Measurements from ENCODE around the gene SCO2.

The SCO2 gene

DNA sequence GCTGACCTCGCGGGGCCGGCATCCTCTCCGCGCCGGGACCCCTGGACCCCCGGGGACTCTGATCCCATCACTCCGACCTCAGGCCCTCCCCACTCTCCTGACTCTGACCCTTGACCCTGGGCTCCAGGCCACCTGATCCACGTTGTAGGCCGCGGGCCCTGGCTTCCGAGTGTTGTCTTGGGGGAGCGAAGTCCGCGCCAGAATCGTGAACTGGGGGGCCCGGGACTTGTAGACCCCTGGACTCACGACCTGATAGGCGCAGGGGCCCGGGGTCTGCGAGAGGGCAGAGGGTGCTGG is 5.1 kb upstream of the SCO2 start:
- peak overlapping the region; percentile 85 for H3K4me2 ChIP-seq (ENCODE audit: low read length)
- no peaks in the 10 kb centered on the region for H3K9me2 ChIP-seq (ENCODE audit: low read depth, low read length)
- no peaks in the 10 kb centered on the region for H3K79me2 ChIP-seq (ENCODE audit: insufficient read depth, low read length)
- H2AFZ ChIP-seq (ENCODE audit: low read length) = no peak overlapping the region
- peak overlapping the region; percentile 83 for H3K9ac ChIP-seq (ENCODE audit: low read length)
- no peaks in the 10 kb centered on the region for H3K36me3 ChIP-seq (ENCODE audit: insufficient read depth, low read length)
- no peaks in the 10 kb centered on the region for H3K9me3 ChIP-seq (ENCODE audit: low read length)
- peak overlapping the region; percentile 59 for H3K27ac ChIP-seq (ENCODE audit: low read depth, low read length, poor library complexity, severe bottlenecking)
- H3K4me3 ChIP-seq (ENCODE audit: low read depth, low read length, poor library complexity, severe bottlenecking) = peak overlapping the region; percentile 80
- TF ChIP-seq EZH2 (IDR thresholded peaks at IDR 0.05; ENCODE audit: borderline replicate concordance, low read length) = no peak
- TF ChIP-seq, protein P1, sequence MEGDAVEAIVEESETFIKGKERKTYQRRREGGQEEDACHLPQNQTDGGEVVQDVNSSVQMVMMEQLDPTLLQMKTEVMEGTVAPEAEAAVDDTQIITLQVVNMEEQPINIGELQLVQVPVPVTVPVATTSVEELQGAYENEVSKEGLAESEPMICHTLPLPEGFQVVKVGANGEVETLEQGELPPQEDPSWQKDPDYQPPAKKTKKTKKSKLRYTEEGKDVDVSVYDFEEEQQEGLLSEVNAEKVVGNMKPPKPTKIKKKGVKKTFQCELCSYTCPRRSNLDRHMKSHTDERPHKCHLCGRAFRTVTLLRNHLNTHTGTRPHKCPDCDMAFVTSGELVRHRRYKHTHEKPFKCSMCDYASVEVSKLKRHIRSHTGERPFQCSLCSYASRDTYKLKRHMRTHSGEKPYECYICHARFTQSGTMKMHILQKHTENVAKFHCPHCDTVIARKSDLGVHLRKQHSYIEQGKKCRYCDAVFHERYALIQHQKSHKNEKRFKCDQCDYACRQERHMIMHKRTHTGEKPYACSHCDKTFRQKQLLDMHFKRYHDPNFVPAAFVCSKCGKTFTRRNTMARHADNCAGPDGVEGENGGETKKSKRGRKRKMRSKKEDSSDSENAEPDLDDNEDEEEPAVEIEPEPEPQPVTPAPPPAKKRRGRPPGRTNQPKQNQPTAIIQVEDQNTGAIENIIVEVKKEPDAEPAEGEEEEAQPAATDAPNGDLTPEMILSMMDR (IDR thresholded peaks at IDR 0.05; ENCODE audit: low read length) = no peak
- H3K4me1 ChIP-seq (ENCODE audit: insufficient read depth, low read length, severe bottlenecking) = peaks cover 63% of the 10 kb centered on the region
- peaks cover 4% of the 10 kb centered on the region; the same call in 1 of the 2 replicates for H3F3A ChIP-seq (ENCODE audit: insufficient read depth, low read length)
- no peaks in the 10 kb centered on the region for H3K27me3 ChIP-seq (ENCODE audit: insufficient read depth, low read length)
- no peaks in the 10 kb centered on the region for H4K20me1 ChIP-seq (ENCODE audit: insufficient read depth, low read length)

DNA sequence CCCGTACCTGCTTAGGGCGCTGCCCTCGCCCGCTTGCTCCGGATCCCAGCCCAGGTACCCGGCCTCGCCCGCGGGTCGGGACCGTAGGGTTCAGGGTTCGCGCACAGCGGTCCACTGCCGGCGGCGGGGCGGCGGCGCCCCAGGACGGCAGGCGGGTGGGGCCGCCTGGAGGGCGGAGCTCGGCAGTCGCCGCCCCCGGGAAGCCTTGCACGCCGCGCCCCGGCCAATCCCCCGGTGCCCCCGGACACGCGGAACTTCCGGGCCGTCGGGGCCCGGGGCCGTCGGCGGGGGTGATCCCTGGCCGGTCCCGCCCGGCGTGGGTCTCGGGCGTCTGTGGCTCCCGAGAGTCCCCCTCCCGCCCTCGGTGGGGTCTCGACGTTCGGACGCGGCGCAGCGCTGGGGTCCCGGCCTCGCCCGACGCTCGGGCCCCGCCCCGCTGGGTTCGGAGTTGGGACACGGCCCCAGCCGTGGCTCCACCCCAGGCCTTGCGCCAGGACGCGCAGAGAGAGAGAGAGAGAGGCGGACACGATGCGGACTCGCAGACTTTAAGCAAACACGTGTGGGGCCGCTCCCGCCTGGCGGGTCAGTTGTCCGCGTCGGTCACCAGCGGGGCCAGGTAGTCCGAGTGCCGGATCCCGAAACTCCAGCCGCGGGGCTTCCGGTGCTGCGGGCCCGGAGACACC is 4.6 kb upstream of the SCO2 start, which contains the start of gene TYMP:
Gene TYMP (minus strand): TSS at position 116 of the 683 bp plus-strand sequence. CDS start 303 bp downstream, outside the sequence.
- H2AFZ ChIP-seq (ENCODE audit: low read length) = no peak within 1 kb of the TSS
- H3K27me3 ChIP-seq (ENCODE audit: insufficient read depth, low read length) = no peaks in the 10 kb centered on the region
- TF ChIP-seq EZH2 (IDR thresholded peaks at IDR 0.05; ENCODE audit: borderline replicate concordance, low read length) = no peak
- TF ChIP-seq, protein P1 (IDR thresholded peaks at IDR 0.05; ENCODE audit: low read length) = no peak
- peak within 1 kb of the TSS; percentile 80 for H3K4me3 ChIP-seq (ENCODE audit: low read depth, low read length, poor library complexity, severe bottlenecking)
- no peaks in the 10 kb centered on the region for H3K36me3 ChIP-seq (ENCODE audit: insufficient read depth, low read length)
- H3K4me2 ChIP-seq (ENCODE audit: low read length) = peak within 1 kb of the TSS; percentile 85
- no peaks in the 10 kb centered on the region for H3K9me2 ChIP-seq (ENCODE audit: low read depth, low read length)
- peak within 1 kb of the TSS; percentile 83 for H3K9ac ChIP-seq (ENCODE audit: low read length)
- H3K9me3 ChIP-seq (ENCODE audit: low read length) = no peaks in the 10 kb centered on the region
- no peaks in the 10 kb centered on the region for H4K20me1 ChIP-seq (ENCODE audit: insufficient read depth, low read length)
- peaks cover 60% of the 10 kb centered on the region for H3K4me1 ChIP-seq (ENCODE audit: insufficient read depth, low read length, severe bottlenecking)
- peaks cover 4% of the 10 kb centered on the region; the same call in 1 of the 2 replicates for H3F3A ChIP-seq (ENCODE audit: insufficient read depth, low read length)
- H3K79me2 ChIP-seq (ENCODE audit: insufficient read depth, low read length) = no peaks in the 10 kb centered on the region
- peak within 1 kb of the TSS; percentile 60 for H3K27ac ChIP-seq (ENCODE audit: low read depth, low read length, poor library complexity, severe bottlenecking)

DNA sequence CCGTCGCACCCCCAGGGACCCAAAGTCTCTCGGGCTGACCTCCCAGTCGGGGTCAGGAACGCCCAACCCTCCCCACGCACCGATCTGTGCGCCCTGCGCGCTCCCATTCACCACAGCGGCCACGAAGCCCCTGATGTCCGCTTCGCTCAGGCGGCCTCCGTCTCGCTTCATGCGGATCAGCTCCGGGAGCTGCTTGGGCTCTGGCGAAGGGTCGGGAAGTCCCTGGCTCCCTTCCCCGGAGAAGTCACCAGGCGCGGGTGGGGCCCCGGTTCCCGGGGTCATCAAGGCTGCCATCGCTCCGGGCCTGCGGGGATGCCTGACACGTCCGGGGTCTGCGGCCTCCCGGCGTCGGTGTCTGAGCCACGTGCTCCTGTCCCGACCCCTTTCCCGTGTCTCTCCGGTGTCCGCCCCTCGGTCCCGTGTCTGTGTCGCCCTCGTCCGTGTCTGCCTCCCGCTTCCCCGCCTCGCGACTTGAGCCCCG is 4.1 kb upstream of the SCO2 start:
- no peak overlapping the region for H3K27ac ChIP-seq (ENCODE audit: low read depth, low read length, poor library complexity, severe bottlenecking)
- peak overlapping the region; percentile 80 for H3K4me3 ChIP-seq (ENCODE audit: low read depth, low read length, poor library complexity, severe bottlenecking)
- H3K79me2 ChIP-seq (ENCODE audit: insufficient read depth, low read length) = no peaks in the 10 kb centered on the region
- H3K9me3 ChIP-seq (ENCODE audit: low read length) = no peaks in the 10 kb centered on the region
- H3K9me2 ChIP-seq (ENCODE audit: low read depth, low read length) = no peaks in the 10 kb centered on the region
- peaks cover 4% of the 10 kb centered on the region; the same call in 1 of the 2 replicates for H3F3A ChIP-seq (ENCODE audit: insufficient read depth, low read length)
- H3K9ac ChIP-seq (ENCODE audit: low read length) = peak overlapping the region; percentile 83
- H3K36me3 ChIP-seq (ENCODE audit: insufficient read depth, low read length) = peaks cover 6% of the 10 kb centered on the region; the same call in 1 of the 2 replicates
- TF ChIP-seq, protein P1 (IDR thresholded peaks at IDR 0.05; ENCODE audit: low read length) = no peak
- no peak for TF ChIP-seq EZH2 (IDR thresholded peaks at IDR 0.05; ENCODE audit: borderline replicate concordance, low read length)
- H3K4me1 ChIP-seq (ENCODE audit: insufficient read depth, low read length, severe bottlenecking) = peaks cover 60% of the 10 kb centered on the region
- no peaks in the 10 kb centered on the region for H3K27me3 ChIP-seq (ENCODE audit: insufficient read depth, low read length)
- no peak overlapping the region for H2AFZ ChIP-seq (ENCODE audit: low read length)
- peak overlapping the region; percentile 85 for H3K4me2 ChIP-seq (ENCODE audit: low read length)
- no peaks in the 10 kb centered on the region for H4K20me1 ChIP-seq (ENCODE audit: insufficient read depth, low read length)

Data from OCI-LY1 (cell line).